Fibroblast of villous mesenchyme (primary cell): ENCODE measurements around the gene RPL10. TPM values are rescaled to one million over a fixed set of nuclear protein-coding genes. Genes with fewer than 3 reads are reported as not detected.

Source experiments
- DNase-seq: peaks from one replicate; pipeline ENCODE4 v3.0.0-alpha.2; 2010; ENCODE audit warnings: low read depth
- H3K4me3 ChIP-seq: 2 replicates; pipeline ENCODE4 v1.5.1; 2011; ENCODE audit warnings: low read depth, mild to moderate bottlenecking, low read length
- total RNA-seq: library from RNA; depleted of rRNA; stranded (reverse); fragments of >200 nt; gene quantifications from 2 replicates; pipeline ENCODE4 v1.2.3, GENCODE V29; 2012
- TF ChIP-seq, protein P1 (sequence below): IDR thresholded peaks from 2 replicates; pipeline ENCODE4 v1.5.1; 2012; ENCODE audit warnings: low read depth, mild to moderate bottlenecking, low read length; ENCODE audit not compliant: insufficient read depth

RPL10 gene
- total RNA-seq, 1 donor = 1,322 TPM

- H3K4me3 ChIP-seq = peak overlapping the region; percentile 72
- DNase-seq = peak; percentile 3
- TF ChIP-seq, protein P1, sequence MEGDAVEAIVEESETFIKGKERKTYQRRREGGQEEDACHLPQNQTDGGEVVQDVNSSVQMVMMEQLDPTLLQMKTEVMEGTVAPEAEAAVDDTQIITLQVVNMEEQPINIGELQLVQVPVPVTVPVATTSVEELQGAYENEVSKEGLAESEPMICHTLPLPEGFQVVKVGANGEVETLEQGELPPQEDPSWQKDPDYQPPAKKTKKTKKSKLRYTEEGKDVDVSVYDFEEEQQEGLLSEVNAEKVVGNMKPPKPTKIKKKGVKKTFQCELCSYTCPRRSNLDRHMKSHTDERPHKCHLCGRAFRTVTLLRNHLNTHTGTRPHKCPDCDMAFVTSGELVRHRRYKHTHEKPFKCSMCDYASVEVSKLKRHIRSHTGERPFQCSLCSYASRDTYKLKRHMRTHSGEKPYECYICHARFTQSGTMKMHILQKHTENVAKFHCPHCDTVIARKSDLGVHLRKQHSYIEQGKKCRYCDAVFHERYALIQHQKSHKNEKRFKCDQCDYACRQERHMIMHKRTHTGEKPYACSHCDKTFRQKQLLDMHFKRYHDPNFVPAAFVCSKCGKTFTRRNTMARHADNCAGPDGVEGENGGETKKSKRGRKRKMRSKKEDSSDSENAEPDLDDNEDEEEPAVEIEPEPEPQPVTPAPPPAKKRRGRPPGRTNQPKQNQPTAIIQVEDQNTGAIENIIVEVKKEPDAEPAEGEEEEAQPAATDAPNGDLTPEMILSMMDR = no peak
Measured at GRCh38 chrX:154437971-154438893, 40.1 kb downstream of the RPL10 start.

DNA sequence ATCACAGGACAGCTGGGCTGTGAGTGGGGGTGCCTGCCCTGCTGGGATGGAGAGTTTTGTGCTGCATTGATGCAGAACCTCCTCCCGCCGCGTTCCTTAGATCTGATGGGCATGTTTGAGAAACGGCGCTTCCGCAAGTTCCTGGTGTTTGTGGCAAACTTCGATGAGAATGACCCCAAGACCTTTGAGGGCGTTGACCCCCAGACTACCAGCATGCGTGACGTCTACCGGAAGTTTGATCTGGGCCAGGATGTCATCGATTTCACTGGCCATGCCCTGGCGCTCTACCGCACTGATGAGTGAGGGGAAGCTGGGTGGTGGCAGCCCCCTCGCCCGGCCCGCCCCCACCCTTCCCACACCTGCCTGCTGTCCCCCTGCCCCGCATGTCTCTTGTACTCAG, 41.7 kb downstream of the RPL10 start:
- DNase-seq = no peak
- H3K4me3 ChIP-seq = no peak overlapping the region
- TF ChIP-seq, protein P1 = no peak

- H3K4me3 ChIP-seq = no peak overlapping the region
- no peak for DNase-seq
Measured at GRCh38 chrX:154440623-154441357, 42.6 kb downstream of the RPL10 start.

GRCh38 chrX:154441564-154441963, 43.4 kb downstream of the RPL10 start:
- TF ChIP-seq, protein P1 = no peak
- H3K4me3 ChIP-seq = no peak overlapping the region
- no peak for DNase-seq

More at GRCh38 chrX:154440623-154441357, 42.6 kb downstream of the RPL10 start:
- TF ChIP-seq, protein P1 = no peak

DNA sequence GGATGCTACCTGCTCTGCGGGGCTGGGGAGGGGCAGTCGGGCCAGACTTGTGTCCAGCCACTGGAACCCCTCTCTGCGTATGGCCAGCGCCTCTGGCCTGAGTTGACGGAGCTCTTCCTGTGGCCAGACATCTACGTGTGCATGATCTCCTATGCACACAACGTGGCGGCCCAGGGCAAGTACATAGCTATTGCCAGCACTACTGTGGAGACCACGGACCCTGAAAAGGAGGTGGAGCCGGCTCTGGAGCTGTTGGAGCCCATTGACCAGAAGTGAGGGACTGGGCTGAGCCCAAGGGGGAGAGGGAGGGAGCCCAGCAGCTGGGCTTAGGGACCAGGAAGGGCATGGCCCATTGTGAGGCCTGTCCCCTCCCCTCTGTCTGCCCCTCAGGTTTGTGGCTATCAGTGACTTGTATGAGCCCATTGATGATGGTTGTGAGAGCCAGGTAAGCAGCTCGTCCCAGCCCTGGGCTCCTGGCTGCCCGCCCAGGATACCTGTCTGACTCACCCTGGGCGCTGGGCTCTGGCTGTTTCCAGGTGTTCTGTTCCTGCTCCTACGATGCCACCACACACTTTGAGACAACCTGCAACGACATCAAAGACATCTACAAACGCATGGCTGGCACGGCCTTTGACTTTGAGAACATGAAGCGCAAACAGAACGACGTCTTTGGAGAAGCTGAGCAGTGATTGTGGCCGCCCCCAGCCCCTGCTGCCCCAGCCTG, 44.0 kb downstream of the RPL10 start:
- DNase-seq = no peak
- TF ChIP-seq, protein P1 = no peak
- H3K4me3 ChIP-seq = no peak overlapping the region

GRCh38 chrX:154443479-154443910, 45.3 kb downstream of the RPL10 start:
- DNase-seq = peak; percentile 5
- TF ChIP-seq, protein P1 = no peak
- H3K4me3 ChIP-seq = peak overlapping the region; percentile 44
